ENCODE results near the gene EPS8L2.
"Not testable (repeated sequence)": the region's sequence is repeated elsewhere in the genome, so short reads cannot be mapped to it uniquely, and the experiment has no call there.

EPS8L2 gene

DNA sequence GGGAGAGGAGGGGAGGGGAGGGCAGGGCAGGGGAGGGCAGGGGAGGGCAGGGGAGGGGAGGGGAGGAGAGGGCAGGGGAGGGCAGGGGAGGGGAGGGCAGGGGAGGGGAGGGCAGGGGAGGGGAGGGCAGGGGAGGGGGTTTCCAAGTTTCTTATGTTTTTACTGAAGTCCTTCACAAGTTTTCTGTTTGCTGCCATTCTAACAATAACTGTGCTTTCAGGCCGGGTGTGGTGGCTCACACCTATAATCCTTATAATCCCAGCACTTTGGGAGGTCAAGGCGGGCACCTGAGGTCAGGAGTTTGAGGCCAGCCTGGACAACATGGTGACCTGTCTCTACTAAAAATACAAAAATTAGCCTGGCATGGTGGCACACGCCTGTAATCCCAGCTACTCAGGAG, 15.8 kb upstream of the EPS8L2 start:
- DNase-seq (ENCODE audit: low read depth), result not testable (repeated sequence)

DNA sequence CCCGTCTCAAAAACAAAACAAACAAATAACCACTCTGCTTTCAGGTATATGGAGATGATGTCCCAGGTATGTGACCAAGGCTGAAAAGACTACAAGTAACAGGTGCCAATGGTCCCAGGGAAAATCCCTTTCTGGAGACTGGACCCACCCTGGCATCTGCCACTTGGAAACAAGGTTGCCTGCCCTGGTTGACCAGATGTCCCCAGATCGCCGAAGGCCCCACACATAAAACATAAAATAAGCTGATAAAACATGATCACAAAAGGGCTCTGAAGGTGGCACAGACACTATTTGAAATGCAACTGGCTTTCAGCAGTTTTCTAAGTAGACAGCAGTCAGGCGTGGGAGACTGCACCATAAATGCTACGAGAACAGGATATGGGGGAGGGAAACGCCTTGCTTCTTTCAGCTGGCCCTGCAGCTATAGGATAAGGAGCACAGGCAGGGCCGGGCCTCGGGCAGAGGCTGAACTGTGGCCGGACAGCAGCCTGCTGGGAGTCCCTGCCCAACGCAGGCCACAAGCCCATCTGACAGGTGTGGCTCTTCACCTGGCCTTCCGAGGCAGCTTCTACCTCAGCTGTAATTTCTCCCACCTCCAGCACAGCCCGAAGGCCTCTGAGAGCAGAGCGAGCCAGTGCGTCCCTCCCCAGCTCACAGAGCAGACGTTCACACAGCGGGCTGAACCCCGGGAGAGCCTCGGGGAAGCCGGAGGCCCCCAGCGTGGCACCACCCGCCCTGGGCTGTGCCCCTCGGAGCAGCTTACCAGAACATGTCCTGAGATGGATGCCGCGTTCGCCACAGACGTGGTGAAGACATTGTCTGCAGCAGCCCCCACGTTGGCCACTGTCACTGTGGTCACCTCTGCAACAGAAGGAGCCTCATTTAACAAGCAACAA, 15.0 kb upstream of the EPS8L2 start:
- DNase-seq (ENCODE audit: low read depth), result no peak

DNA sequence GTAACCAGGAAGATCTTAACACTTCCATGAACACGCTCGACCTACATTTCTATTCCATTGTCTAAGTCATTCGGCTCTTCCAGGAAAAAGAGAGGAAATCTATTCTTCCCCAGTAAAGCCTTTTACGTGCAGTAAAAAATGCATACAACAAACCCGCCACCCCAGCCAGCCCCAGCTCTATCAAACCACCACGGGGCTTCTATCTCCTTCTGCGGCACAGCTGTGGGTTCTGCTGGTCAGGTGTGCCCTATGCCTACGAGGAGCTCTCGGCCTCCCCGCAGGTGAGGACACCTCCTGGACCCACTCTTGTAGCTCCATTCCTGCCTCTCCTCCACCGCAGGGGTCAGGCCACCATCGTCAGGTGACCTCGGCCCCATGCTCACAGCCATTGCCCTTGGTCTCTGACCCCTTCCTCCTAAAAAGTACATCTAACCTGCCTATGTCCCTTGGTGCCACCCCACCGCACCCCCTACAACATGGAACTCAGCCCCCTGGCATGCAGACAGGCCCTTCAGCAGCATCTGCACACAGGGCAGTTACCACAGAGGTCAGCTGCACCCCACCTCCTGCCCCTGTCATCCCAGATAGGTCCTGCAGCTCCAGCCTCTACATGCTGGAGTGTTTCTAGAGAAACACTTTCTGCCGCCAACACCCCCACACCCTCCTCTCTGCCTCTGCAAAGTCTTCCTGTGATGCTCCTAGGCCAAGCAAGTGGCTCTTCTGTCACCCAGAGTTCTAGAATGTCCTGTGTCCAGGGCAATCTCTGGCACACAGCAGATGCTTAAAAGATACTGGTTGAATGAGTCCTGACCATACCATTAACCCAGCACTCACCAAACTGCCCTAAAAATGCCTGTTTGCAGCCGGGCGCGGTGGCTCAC, 14.1 kb upstream of the EPS8L2 start:
- DNase-seq (ENCODE audit: low read depth), result no peak

DNA sequence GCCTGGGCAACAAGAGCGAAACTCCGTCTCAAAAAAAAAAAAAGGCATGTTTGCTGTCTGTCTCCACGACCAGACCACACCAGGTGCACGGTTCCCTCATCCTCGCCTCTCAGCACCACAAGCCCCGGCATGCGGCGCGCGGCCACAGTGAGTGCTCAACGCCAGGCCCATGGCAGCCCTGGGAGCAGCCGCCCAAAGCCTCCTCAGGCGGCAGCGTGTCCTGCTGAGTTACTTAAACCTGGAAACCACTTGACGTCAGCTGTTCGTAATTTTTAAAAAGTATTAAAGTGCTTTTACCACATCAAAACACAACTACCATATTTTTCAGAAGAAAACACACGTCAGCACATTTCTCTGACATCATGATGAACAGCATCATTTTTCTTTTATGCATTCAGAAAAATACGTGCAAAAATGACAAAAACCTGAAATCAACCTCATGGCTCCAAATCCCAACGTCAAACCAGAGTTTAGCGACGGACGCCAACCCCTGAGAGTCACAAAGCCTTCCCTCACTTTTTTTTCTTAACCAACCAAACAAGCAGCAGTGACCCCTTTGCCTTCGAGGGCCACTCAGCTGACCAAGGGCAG, 13.1 kb upstream of the EPS8L2 start:
- DNase-seq (ENCODE audit: low read depth), result no peak

DNA sequence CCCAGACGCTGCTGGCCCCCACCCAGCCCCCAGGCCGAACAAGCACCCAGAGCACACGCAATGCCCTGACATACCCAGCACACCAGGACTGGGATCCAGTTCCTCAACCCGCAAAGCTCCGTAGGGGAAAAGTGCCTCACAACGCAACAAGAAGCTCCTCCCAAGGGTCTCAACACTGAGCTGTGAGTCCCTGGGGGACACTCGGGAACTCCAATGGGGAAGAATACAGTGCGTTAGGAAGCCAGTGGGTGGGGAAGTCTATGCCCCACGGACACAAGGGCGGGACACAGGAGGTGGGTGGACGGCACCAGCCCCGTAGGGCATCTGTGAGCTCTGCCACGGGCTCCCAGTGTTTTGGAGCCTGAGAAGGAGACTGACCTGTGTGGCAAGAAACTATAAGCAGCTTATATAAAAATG, 12.6 kb upstream of the EPS8L2 start:
- peak; percentile 38 for DNase-seq (ENCODE audit: low read depth)

DNA sequence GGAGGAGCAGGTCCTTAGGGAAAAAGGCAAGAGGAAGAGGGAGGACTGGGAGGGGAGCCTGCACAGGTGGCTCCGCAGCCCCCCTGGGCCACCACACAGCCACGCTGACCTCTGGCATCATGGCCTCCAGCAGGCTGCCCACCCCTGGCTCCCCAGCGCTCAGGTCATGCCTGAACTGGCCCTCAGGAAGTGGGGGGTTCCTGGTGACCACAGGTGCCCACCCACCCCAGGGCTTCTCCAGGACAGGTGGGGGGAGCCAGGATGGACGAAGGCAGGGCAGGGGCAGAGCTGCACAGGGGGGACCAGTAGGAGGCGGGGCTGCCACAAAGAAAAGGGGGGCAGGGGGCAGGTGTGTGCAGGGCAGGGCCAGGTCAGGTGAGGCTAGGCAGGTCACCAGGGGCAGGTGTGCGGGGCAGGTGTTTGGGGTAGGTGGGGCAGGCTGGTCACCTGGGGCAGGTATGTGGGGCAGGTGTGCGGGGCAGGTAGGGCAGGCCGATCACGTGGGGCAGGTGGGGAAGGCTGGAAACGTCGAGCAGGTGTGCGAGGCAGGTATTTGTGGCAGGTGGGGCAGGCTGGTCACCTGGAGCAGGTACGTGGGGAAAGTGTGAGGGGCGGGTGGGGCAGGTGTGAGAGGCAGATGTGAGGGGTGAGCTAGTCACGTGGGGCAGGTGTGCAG, 12.0 kb upstream of the EPS8L2 start:
- DNase-seq (ENCODE audit: low read depth), result no peak

DNA sequence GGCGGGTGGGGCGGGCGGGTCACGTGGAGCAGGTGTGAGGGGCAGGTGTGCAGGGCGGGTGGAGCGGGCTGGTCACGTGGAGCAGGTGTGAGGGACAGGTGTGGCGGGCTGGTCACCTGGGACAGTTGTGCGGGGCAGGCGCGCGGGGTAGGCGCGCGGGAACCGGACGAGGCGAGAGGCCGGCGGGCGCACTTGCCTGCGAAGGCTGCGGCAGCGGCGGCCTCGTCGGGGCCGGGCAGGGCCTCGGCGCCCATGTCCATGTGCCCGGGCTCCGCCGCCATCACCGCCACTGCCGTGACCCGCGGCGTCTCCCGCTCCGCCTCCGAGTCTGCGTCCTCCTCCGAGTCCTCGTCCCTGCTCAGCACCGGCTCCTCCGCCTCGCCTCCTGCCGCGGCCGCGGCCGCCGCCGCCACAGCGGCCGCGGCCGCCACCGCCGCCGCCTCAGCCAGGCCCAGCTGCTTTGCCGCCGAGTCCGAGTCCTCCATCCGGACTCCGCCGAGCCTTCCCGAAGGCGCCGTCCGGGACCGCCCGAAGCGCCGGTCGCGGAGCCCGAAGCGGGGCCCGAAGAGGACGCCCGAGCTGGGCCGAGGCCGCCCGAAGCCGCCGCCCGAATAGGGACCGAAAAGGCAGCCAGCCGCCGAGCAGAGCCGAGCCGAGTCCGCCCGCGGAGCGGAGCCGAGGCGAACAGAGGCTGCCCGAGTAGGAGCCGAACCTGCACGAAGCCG, 11.3 kb upstream of the EPS8L2 start, which contains the start of gene DEAF1:
Gene DEAF1 (minus strand): TSS at position 660 of the 725 bp plus-strand sequence. CDS start 175 bp downstream, at position 485.
- DNase-seq (ENCODE audit: low read depth), result peak; percentile 97

DNA sequence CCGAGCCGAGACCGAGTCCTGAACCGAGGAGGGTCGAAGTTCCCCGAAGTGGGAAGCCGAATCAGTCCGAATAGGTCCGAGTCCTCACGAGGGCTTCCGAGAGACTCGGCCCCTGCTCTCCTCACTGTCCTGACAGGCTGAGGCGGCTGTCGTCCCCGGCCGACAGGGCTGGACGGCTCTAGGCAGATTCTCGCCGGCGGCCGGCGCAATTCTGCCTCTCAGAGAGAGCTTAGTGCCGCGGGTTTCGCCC, 10.8 kb upstream of the EPS8L2 start:
- DNase-seq (ENCODE audit: low read depth), result no peak

DNA sequence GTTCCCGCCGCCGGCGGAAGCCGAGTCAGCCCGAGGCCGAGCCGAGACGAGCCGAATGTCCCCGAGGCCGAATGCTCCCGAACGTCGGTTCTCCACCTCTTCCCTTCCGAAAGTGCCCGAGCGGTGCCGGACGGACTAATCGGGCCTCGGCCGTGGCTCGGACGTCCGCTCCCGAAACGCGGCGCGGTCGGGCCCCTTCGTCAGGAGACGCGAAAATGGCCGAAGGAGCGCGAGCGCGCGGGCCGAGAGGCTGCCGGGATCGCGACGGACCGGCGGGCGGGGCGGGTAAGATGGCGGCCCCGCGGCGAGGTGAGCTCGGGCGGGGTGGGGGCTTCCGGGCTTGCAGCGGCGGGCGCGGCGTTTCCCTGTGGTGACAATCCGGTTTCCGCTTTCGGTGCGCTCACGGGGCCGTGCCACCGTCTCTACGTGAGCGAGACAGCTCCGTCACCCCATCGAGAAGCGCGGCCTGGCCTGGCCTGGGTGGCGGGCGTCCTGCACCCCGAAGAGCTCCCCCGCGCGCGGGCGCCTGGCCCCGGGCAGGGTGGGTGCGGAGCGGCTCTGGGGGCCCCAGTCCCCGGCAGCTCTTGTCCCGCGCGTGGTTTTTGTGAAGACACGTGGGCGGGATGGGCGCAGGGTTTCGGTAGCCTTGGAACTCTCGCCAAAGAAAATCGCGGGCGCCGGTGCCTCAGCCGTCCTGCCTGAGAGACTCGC, 10.3 kb upstream of the EPS8L2 start, which contains the start of gene TMEM80:
Gene TMEM80 (plus strand): TSS at position 279 of the 711 bp plus-strand sequence. CDS start 12 bp downstream, at position 291.
- DNase-seq (ENCODE audit: low read depth), result peak; percentile 98

DNA sequence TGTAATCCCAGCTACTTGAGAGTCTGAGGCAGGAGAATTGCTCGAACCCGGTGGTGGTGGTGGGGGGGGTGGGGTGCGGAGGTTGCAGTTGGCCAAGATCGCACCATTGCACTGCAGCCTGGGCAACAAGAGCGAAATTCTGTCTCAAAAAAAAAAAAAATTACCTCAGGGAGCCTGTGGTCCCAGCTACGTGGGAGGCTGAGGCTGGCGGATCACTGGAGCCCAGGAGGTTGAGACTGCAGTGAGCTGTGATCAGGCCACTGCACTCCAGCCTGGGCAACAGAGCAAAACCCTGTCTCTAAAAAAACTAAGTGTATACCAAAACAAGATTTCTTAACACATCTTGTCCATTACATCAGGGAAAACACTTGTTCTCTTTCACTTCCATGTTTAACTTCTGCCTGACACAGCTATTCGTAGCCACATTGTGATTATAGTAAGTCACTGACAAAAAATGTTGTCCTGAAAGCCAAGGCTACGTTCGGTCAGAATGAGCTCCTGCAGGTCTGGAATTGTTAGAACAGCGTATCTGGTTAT, 9.0 kb upstream of the EPS8L2 start:
- DNase-seq (ENCODE audit: low read depth), result peak; percentile 88

DNA sequence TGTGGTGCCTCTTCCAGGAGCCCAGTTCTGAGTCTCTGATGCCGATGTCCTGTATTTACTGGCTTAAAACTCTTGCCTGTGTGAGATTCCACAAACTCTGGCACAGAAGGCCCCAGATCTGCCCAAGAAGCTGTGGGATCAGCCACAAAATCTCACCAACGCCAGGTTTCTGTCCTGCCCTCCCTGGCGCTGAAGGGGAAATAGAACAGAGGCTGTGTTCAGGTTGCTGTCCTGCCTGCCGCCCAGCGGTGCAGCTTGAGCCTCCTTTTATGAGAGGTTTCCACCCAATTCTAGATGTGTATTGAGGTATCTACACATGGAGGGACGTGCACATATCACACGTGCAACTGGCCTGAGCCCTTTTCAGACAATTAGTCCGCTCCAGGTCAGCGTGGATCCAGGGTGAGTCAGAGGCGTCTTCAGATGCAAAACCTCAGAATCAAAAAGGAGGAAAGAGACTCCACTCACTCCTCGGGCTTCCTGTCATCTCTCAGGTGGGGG, 8.2 kb upstream of the EPS8L2 start:
- peak; percentile 57 for DNase-seq (ENCODE audit: low read depth)

DNA sequence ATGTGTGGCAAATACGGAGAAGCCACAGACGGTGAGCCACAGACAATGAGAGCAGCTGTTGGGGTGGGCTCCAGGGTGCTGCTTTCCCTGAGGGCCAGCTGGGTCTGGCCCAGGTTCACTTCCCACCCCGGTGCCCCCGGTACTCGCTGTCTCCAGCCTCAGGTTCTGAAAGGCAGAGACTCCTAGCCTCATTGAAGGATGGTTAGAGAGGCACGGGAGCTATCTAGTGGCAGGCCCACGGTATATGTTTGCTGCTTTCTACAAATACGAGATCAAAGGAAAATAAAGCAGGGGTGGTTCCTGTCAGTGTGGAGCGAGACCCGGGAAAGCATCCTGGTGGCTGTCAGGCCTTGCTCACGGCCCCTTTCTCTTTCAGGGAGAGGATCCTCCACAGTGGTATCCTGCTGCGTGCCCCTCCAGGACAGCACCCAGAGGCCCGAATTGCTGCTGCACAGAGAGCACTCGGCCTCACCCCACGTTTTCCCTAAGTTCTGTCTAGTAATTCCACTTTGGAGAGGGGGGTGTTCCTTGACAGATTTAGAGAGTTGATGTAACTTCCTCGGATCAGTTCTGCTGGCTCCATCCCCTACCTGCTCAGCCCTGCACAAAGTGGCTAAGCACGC, 7.4 kb upstream of the EPS8L2 start:
- no peak for DNase-seq (ENCODE audit: low read depth)

DNA sequence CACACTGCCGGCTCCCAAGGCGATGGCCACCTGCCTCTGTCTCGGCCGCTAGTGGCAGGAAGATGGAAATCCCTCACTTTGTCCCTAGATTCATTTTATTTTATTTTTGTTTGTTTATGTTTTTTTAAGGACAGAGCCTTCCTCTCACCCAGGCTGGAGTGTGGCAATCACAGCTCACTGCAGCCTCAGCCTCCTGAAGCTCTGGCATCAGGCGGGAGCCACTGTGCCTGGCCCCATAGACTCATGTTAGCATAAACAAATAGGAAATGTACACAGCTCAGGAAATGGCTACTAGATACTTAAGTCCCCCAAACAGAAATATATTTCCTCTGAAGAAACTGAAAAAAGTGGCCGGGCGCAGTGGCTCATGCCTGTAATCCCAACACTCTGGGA, 6.9 kb upstream of the EPS8L2 start:
- DNase-seq (ENCODE audit: low read depth), result no peak

DNA sequence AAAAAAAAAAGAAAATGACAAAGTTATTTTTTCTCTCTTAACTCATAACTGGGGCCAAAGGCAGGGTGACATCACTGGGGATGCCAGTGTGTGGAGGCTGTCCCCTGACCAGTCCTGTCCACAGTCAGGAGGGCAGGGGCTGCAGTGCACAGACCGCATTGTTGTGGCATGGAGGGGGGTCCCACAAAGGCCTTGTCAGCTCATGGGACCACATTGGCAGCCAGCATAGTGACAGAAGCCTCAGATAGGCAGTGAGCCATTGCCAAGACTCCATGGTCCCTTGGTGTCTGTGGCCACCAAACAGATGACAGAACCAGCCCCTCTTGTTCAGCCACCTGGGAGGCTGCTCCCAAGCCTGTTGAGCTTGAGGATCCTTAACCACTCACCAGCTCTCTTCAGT, 6.3 kb upstream of the EPS8L2 start:
- DNase-seq (ENCODE audit: low read depth), result no peak

DNA sequence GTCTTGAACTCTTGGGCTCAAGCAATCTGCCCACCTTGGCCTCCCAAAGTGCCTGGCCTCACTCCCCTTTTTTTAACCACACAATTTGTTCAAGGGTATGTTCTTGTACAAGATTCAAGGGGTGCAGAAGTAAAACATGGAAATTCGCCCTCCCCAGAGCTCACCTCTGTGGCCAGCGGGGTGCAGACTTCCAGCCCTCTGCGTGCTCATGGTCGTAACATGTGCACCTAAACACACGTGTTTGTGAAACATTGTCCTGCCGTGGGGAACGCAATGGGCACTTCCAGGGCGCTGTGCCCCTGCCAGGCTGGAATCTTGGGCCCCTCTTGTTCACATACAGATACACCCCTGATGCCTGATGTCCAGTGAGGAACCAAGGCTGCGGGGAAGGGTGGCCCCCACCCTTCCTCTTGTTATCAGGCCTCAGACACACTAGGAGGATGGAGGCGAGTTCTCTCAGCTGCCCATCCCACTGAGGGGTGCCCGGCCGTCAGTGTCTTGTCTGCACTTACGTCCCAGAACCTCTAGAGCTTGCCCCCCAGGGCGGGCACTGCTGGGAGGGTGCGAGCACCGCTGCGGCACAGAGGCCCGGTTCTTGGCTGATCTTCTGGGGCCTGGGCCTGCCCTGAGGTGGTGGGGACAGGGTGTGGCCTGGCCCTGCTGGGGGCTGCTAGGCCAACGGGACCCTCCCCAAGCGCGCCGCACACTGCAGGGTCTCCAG, 4.1 kb upstream of the EPS8L2 start:
- no peak for DNase-seq (ENCODE audit: low read depth)

DNA sequence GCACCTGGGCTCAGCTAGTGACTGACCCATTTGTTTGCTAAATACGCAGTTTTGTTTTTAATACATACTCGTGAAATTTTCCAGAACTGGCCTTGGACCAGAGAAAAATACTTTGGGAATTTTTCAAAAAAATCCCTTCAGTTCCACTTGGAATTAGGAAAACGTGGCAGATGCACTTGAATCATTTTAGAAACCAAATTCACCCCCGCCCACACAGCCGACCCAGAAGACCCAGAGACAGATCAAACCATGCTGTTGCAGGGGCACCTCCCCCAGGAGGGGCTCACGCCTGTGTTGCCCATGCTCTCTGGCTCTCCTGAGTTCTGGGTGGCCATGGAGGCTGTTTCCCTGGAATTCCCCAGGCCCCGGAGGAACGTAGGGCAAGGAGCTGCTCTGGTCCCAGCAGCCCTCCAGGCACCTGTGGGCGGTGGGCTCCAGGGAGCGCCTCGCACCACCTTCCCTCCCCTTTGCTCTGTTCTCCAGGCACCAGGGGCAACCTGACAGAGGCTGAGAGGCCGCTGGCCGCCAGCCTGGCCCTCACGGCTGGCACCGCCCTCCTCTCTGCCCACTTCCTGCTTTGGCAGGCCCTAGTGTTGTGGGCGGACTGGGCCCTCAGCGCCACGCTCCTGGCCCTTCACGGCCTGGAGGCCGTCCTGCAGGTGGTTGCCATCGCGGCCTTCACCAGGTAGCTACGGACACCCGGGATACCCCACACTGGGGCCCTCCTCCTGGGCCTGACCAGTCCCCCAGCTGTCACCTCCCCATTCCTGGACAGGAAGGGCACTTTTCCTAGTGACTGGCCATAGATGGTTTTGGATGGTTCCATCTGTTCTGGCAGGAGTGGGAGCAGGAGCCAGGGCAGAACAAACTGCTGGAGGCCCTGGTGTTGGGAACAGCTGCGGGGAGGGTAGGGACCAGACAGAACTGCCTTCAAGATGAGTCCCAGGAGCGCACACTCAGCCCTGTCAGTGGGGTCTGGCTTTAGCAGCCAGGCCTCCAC, 3.3 kb upstream of the EPS8L2 start:
- no peak for DNase-seq (ENCODE audit: low read depth)

DNA sequence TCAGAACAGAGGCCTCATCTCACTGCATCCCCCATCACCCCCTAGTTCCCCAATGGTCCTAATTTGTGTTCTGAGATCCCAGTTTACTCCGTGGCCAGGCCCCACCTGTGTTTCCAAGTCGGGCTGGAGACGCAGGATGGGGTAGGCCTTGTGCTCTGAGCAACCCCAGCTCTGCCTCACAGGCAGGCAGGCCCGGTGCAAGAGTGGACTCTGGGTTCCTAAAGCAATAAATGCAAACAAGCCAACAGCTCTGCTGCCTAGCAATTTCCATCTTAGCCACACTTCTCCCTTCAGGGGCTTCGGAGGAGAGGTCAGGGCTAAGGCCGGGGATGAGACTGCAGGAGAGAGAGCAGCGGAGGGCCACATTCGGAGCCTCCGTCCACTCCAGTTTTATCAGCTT, 2.5 kb upstream of the EPS8L2 start:
- DNase-seq (ENCODE audit: low read depth), result no peak

DNA sequence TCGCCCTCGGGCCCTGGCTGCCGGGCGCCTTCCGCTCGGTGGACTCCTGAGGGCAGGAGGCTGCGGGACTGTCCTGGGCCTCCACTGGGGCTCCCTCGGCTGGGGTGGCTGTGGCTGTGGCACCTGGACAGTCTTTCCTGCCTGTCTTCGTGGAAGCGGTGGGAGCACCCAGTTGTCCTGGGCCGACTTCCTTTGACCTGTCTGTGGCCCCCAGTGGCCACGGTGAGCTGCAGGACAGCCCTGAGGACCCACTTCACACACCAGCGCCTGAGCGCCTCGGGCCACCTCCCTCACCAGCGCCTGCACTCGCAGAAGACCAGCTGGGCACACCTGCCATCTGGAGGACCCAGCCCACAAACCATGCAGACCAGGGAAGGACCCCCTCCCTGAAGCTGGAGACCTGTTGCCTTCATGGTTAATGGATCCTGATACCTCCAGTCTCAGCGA, 1.8 kb upstream of the EPS8L2 start:
- no peak for DNase-seq (ENCODE audit: low read depth)

Data from EH (cell line).